ENCODE measurements around the gene GSG1. TPM values are rescaled to one million over a fixed set of nuclear protein-coding genes. Genes with fewer than 3 reads are reported as not detected.

GSG1 gene
- total and polyA plus RNA-seq, 2 of the 8 experiments (the other 6 are each of a cell fraction or from before 2014, with no cell fraction given) = 0.89 to 1.4 TPM

DNA sequence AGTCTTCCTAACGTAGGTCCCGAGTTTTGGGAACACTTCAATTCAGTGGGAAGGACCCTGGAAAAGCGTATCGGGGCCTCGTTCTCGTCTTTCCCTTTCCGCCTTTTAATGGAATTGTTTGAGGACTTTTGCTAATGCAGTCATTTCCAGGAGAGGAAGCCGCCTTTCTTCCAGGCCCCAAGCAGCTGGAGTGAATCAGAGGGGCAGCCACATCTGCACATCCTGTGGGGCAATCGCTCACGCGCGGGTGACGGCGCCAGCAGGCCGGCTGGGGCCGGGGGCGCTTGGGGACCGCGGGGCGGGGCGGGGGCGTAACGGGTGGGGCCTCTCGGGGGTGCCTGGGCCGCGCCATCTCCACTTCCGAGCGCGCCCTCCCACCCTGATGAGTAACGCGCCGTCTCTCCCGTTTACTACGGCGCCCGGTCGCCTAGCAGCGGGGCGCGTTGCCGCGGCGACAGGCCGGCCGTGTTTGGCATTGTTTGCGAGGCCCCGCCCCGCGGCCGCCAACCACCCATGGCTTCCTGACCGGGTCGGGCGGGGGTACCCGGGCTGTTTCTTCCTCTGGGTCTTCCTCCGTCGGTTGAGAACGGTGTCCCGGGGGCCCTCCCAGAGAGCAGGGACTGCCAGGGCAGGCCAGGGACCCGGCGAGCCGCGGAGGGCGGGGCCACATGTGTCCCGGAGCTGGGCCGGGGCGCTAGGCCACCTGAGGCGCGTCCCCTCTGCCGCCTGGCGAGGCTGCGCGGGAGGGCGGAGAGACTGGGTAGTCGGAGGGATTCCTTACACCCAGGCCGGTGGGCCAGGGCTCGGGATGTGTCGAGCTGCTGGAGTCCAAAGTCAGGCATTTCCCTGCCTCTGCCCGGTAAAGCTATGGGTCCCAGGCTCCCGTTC, 2.3 kb downstream of the GSG1 start (continued):
- TF ChIP-seq RNF2 (IDR thresholded peaks at IDR 0.05; ENCODE audit: borderline replicate concordance, low read depth, low read length, missing control alignments, poor library complexity, severe bottlenecking) (no peak), TEAD4 (IDR thresholded peaks at IDR 0.05; ENCODE audit: low read depth, low read length) (no peak), FOSL1 (IDR thresholded peaks at IDR 0.05; ENCODE audit: insufficient read depth, low read depth, low read length) (no peak), SRF (IDR thresholded peaks at IDR 0.05; ENCODE audit: low read depth, low read length) (no peak), CBX5 (IDR thresholded peaks at IDR 0.05; ENCODE audit: low read depth, low read length) (no peak), CBX8 (IDR thresholded peaks at IDR 0.05; ENCODE audit: borderline replicate concordance, low read depth, low read length) (no peak), SAP30 (IDR thresholded peaks at IDR 0.05; ENCODE audit: insufficient read depth, insufficient replicate concordance, low read length) (no peak), SIN3A (conservative IDR thresholded peaks at IDR 0.05 in 1 of 2, IDR thresholded peaks at IDR 0.05 in 1 of 2; ENCODE audit: low read depth in 1 of 2, low read length in 2 of 2) (peak in 1 of 2 experiments; percentile 91; a peak in 2 of 4 replicates), BACH1 (IDR thresholded peaks at IDR 0.05; ENCODE audit: low read length) (no peak), KDM4A (IDR thresholded peaks at IDR 0.05; ENCODE audit: low read depth, low read length, severe bottlenecking) (peak; percentile 54), POU5F1 (IDR thresholded peaks at IDR 0.05; ENCODE audit: low read depth, low read length) (no peak), SP4 (IDR thresholded peaks at IDR 0.05; ENCODE audit: low read length) (no peak), SIX5 (IDR thresholded peaks at IDR 0.05; ENCODE audit: low read depth, low read length) (no peak), YY1 (IDR thresholded peaks at IDR 0.05; ENCODE audit: low read depth, low read length) (0 out of 2 replicates have a peak, but pooled peaks have one; percentile 18), CHD2 (IDR thresholded peaks at IDR 0.05; ENCODE audit: low read length) (no peak)
- TF ChIP-seq, protein P1, sequence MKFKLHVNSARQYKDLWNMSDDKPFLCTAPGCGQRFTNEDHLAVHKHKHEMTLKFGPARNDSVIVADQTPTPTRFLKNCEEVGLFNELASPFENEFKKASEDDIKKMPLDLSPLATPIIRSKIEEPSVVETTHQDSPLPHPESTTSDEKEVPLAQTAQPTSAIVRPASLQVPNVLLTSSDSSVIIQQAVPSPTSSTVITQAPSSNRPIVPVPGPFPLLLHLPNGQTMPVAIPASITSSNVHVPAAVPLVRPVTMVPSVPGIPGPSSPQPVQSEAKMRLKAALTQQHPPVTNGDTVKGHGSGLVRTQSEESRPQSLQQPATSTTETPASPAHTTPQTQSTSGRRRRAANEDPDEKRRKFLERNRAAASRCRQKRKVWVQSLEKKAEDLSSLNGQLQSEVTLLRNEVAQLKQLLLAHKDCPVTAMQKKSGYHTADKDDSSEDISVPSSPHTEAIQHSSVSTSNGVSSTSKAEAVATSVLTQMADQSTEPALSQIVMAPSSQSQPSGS (IDR thresholded peaks at IDR 0.05; ENCODE audit: low read length) = no peak
- TF ChIP-seq, protein P2, sequence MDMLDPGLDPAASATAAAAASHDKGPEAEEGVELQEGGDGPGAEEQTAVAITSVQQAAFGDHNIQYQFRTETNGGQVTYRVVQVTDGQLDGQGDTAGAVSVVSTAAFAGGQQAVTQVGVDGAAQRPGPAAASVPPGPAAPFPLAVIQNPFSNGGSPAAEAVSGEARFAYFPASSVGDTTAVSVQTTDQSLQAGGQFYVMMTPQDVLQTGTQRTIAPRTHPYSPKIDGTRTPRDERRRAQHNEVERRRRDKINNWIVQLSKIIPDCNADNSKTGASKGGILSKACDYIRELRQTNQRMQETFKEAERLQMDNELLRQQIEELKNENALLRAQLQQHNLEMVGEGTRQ (IDR thresholded peaks at IDR 0.05; ENCODE audit: low read length) = no peak
- TF ChIP-seq, protein P3, sequence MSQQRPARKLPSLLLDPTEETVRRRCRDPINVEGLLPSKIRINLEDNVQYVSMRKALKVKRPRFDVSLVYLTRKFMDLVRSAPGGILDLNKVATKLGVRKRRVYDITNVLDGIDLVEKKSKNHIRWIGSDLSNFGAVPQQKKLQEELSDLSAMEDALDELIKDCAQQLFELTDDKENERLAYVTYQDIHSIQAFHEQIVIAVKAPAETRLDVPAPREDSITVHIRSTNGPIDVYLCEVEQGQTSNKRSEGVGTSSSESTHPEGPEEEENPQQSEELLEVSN (IDR thresholded peaks at IDR 0.05) = peak; percentile 39; the same call in 1 of the 2 replicates

All from H1 (cell line).